Keratinocyte (primary cell): Measurements from ENCODE around the gene UNC119B. TPM values are rescaled to one million over a fixed set of nuclear protein-coding genes. Genes with fewer than 3 reads are reported as not detected.

ENCODE experiments used
- DNase-seq: peaks from one replicate; pipeline ENCODE4 v3.0.0-alpha.2; 2011; ENCODE audit warnings: low read depth, missing footprints, low spot score
- FAIRE-seq: peaks from 2 replicates; lab custom pipeline; 2011; peaks lifted over from hg19 to GRCh38; lab: Jason Lieb, UNC
- H2AFZ ChIP-seq: 2 replicates; pipeline ENCODE4 v1.6.0; 2012; ENCODE audit warnings: low read length, control low read depth, inconsistent platforms; ENCODE audit not compliant: control insufficient read depth
- H3K27ac ChIP-seq: 2 replicates; pipeline ENCODE4 v1.5.1; 2011; ENCODE audit warnings: low read length; ENCODE audit not compliant: control insufficient read depth, insufficient read depth
- H3K27me3 ChIP-seq: 3 replicates; pipeline ENCODE4 v1.6.0; 2011; ENCODE audit warnings: low read length; ENCODE audit not compliant: control insufficient read depth, insufficient read depth; ENCODE audit errors: extremely low read depth
- H3K36me3 ChIP-seq, 2 experiments: 2 replicates in 1 of 2; 3 replicates in 1 of 2; pipeline ENCODE4 v1.5.1; 2011; ENCODE audit warnings: low read length in 2 of 2, mild to moderate bottlenecking in 1 of 2; ENCODE audit not compliant: control insufficient read depth in 2 of 2, insufficient read depth in 2 of 2; ENCODE audit errors: extremely low read depth in 1 of 2
- H3K4me1 ChIP-seq: 3 replicates; pipeline ENCODE4 v1.5.1; 2011; ENCODE audit warnings: low read length; ENCODE audit not compliant: control insufficient read depth, insufficient read depth; ENCODE audit errors: extremely low read depth
- H3K4me2 ChIP-seq: 3 replicates; pipeline ENCODE4 v1.6.0; 2011; ENCODE audit warnings: low read depth, low read length; ENCODE audit not compliant: control insufficient read depth, insufficient read depth; ENCODE audit errors: extremely low read depth
- H3K4me3 ChIP-seq, 3 experiments: fragments of 200-600 bp in 1 of 3; sonication (generic) in 1 of 3; 2 replicates in 2 of 3; 3 replicates in 1 of 3; pipeline ENCODE4 v1.5.1; 2011 to 2016; ENCODE audit warnings: low read length in 3 of 3, mild to moderate bottlenecking in 3 of 3, control low read depth in 2 of 3, inconsistent platforms in 1 of 3, low read depth in 1 of 3, mixed read lengths in 1 of 3, mixed run types in 1 of 3, moderate library complexity in 1 of 3; ENCODE audit not compliant: control insufficient read depth in 2 of 3, insufficient read depth in 2 of 3; ENCODE audit errors: extremely low read depth in 1 of 3
- H3K79me2 ChIP-seq: 2 replicates; pipeline ENCODE4 v1.6.0; 2012; ENCODE audit warnings: low read length; ENCODE audit not compliant: control insufficient read depth, insufficient read depth
- H3K9ac ChIP-seq: 3 replicates; pipeline ENCODE4 v1.6.0; 2011; ENCODE audit warnings: low read length; ENCODE audit not compliant: control insufficient read depth, insufficient read depth; ENCODE audit errors: extremely low read depth
- H3K9me1 ChIP-seq: 3 replicates; pipeline ENCODE4 v1.6.0; 2011; ENCODE audit warnings: low read length; ENCODE audit not compliant: control insufficient read depth, insufficient read depth; ENCODE audit errors: extremely low read depth
- H3K9me3 ChIP-seq: 2 replicates; pipeline ENCODE4 v1.5.1; 2012; ENCODE audit warnings: low read depth, low read length; ENCODE audit not compliant: control insufficient read depth
- H4K20me1 ChIP-seq: 3 replicates; pipeline ENCODE4 v1.6.0; 2011; ENCODE audit warnings: low read length; ENCODE audit not compliant: control insufficient read depth, insufficient read depth; ENCODE audit errors: extremely low read depth
- CTCF ChIP-seq, 3 experiments: IDR thresholded peaks in 1 of 3; conservative IDR thresholded peaks in 1 of 3; optimal IDR thresholded peaks in 1 of 3; 2 replicates in 2 of 3; 3 replicates in 1 of 3; pipeline versions ENCODE3 to v1.5.1; 2011; ENCODE audit warnings: low read length in 3 of 3, mild to moderate bottlenecking in 3 of 3, moderate library complexity in 2 of 3, control low read depth in 1 of 3, inconsistent platforms in 1 of 3; ENCODE audit not compliant: insufficient read depth in 2 of 3; ENCODE audit errors: extremely low read depth in 1 of 3
- EZH2 ChIP-seq: IDR thresholded peaks from one replicate; pipeline ENCODE4 v1.6.1; 2012; ENCODE audit warnings: inconsistent platforms, mild to moderate bottlenecking, low read length, moderate library complexity
- dilution Hi-C: fragments of 300-500 bp; cut with MboI; formaldehyde crosslinking; loops from one replicate; pipeline ENCODE4 v1.7.0; 2020; ENCODE audit warnings: low sequenced_read_pairs; ENCODE audit not compliant: extremely low pct_ligation_motif_present
- polyA plus RNA-seq, 5 experiments: library from polyadenylated mRNA; depleted of rRNA in 3 of 5; stranded (reverse) in 3 of 5; stranded (forward) in 1 of 5; unstranded in 1 of 5; fragments of >200 nt; gene quantifications; 1 replicate in 1 of 5; 2 replicates in 3 of 5; 3 replicates in 1 of 5; pipeline versions ENCODE4 v1.2.1 to v1.2.3, GENCODE V29; 2011 to 2012; ENCODE audit warnings: missing spikeins in 2 of 5, low read depth in 1 of 5, low replicate concordance in 1 of 5

UNC119B gene
- polyA plus RNA-seq, 1 donor (not counting 4 experiments of a cell fraction or from before 2014, with no cell fraction given), result 22.0 TPM

- Histone ChIP-seq H3K27me3 (no peaks in the 10 kb centered on the region), H2AFZ (no peak overlapping the region), H3K4me3 (no peak overlapping the region), H4K20me1 (no peaks in the 10 kb centered on the region), H3K36me3 (no peaks in the 10 kb centered on the region), H3K79me2 (no peaks in the 10 kb centered on the region), H3K4me2 (no peak overlapping the region), H3K9ac (no peak overlapping the region), H3K9me3 (no peaks in the 10 kb centered on the region), H3K4me1 (no peaks in the 10 kb centered on the region), H3K27ac (no peak overlapping the region), H3K9me1 (no peaks in the 10 kb centered on the region)
- TF ChIP-seq EZH2, result no peak
- TF ChIP-seq CTCF (optimal IDR thresholded peaks at IDR 0.05 in 1 of 3, IDR thresholded peaks at IDR 0.05 in 1 of 3, conservative IDR thresholded peaks at IDR 0.05 in 1 of 3; ENCODE audit: extremely low read depth in 1 of 3, insufficient read depth in 2 of 3, low read length in 3 of 3), result no peak
- DNase-seq, result no peak
- no peak for FAIRE-seq
- dilution Hi-C loops, result no loop called here
Observed at GRCh38 chr12:120750806-120751205, 40.5 kb downstream of the UNC119B start.

GRCh38 chr12:120751389-120751788, 41.1 kb downstream of the UNC119B start:
- Histone ChIP-seq H3K79me2 (no peaks in the 10 kb centered on the region), H4K20me1 (no peaks in the 10 kb centered on the region), H3K4me2 (no peak overlapping the region), H3K9me1 (no peaks in the 10 kb centered on the region), H2AFZ (no peak overlapping the region), H3K9me3 (no peaks in the 10 kb centered on the region), H3K4me1 (no peaks in the 10 kb centered on the region), H3K27ac (no peak overlapping the region), H3K27me3 (no peaks in the 10 kb centered on the region), H3K4me3 (no peak overlapping the region), H3K36me3 (no peaks in the 10 kb centered on the region), H3K9ac (no peak overlapping the region)
- dilution Hi-C loops, result no loop called here
- FAIRE-seq (no peak), DNase-seq (no peak)
- TF ChIP-seq CTCF (optimal IDR thresholded peaks at IDR 0.05 in 1 of 3, IDR thresholded peaks at IDR 0.05 in 1 of 3, conservative IDR thresholded peaks at IDR 0.05 in 1 of 3; ENCODE audit: extremely low read depth in 1 of 3, insufficient read depth in 2 of 3, low read length in 3 of 3) (no peak), EZH2 (no peak)
